IPS-15b (cell line): ENCODE data around the gene ST6GAL1.
"Not testable (repeated sequence)": the region's sequence is repeated elsewhere in the genome, so short reads cannot be mapped to it uniquely, and the experiment has no call there.

ENCODE experiments used
- H3K27me3 ChIP-seq: one replicate; pipeline ENCODE4 v1.6.1; 2013; ENCODE audit warnings: low read length; ENCODE audit not compliant: control insufficient read depth, insufficient read depth
- H3K36me3 ChIP-seq: one replicate; pipeline ENCODE4 v1.6.1; 2013; ENCODE audit warnings: low read length; ENCODE audit not compliant: control insufficient read depth, insufficient read depth
- H3K4me1 ChIP-seq: one replicate; pipeline ENCODE4 v1.6.1; 2013; ENCODE audit warnings: mild to moderate bottlenecking, low read length; ENCODE audit not compliant: control insufficient read depth, insufficient read depth
- H3K4me3 ChIP-seq: one replicate; pipeline ENCODE4 v1.5.1; 2013; ENCODE audit warnings: low read depth, low read length
- H3K9ac ChIP-seq: one replicate; pipeline ENCODE4 v1.6.1; 2013; ENCODE audit warnings: low read depth, mild to moderate bottlenecking, low read length
- H3K9me3 ChIP-seq: one replicate; pipeline ENCODE4 v1.6.1; 2013; ENCODE audit warnings: mild to moderate bottlenecking, low read length; ENCODE audit not compliant: control insufficient read depth, insufficient read depth

ST6GAL1 gene

GRCh38 chr3:186950402-186951093, 20.2 kb downstream of the ST6GAL1 start:
- Histone ChIP-seq H3K4me3 (no peak overlapping the region), H3K36me3 (peaks cover 5% of the 10 kb centered on the region), H3K4me1 (peaks cover 5% of the 10 kb centered on the region), H3K27me3 (no peaks in the 10 kb centered on the region), H3K9me3 (no peaks in the 10 kb centered on the region), H3K9ac (no peak overlapping the region)

DNA sequence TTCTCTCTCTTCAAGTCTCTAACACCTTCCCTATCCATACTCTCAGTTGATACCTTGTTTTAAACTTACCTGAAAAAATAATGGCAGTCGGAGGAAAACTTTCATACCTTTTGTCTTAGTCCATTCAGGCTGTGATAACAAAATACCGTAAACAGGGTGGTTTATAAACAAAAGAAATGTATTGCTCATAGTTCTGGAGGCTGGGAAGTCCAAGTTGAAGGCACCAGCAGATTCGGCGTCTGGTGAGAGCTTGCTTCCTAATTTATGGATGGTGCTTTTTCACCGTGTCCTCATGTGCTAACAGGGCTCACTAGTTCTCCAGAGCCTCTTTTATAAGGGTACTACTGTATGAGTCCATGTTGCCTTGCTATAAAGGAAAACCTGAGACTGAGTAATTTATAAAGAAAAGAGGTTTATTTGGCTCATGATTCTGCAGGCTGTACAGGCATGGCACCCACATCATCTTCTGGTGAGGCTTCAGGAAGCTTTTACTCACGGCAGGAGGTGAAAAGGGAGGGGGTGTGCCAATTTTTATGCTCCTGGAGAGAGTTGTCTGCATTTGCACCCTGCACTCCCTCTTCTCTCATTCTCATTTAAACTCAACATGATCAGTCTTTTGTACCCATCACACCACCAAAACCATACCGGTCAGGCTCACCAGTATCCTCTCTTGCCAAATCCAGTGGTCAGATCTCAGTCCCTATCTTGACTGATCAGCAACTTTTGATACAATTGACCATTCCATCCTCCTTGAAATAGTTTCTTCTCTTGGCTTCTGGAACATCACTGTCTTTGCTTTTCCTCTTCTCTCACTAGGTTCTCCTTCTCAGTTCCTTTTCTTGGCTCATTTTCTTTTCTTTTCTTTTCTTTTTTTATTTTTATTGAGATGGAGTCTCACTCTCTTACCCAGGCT, 21.6 kb downstream of the ST6GAL1 start:
- H3K9me3 ChIP-seq: no peaks in the 10 kb centered on the region
- H3K4me1 ChIP-seq: peaks cover 10% of the 10 kb centered on the region
- H3K27me3 ChIP-seq: no peaks in the 10 kb centered on the region
- H3K9ac ChIP-seq: no peak overlapping the region
- peaks cover 5% of the 10 kb centered on the region for H3K36me3 ChIP-seq
- no peak overlapping the region for H3K4me3 ChIP-seq

DNA sequence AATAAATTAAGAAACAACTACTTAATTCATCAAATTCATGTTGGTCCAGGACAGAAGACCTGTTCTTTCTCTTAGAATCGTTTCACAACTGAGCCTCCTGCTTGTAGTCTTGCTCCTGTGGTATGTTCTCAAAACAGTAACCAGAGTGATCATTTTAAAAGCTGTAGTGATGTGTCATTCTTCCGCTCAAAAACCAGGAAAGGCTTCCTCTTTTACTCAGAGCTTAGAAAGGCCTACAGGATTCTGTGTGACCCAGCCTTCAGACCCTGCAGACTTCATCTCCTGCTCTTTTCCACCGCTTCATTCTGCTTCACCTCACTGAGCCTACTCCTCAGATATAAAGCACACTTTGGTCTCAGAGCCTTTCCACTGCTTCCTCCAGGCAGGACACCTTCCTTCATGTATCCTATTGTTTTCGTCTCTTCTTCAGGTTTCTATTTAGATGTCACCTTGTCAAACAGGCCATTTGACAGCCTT, 22.7 kb downstream of the ST6GAL1 start:
- no peaks in the 10 kb centered on the region for H3K9me3 ChIP-seq
- no peak overlapping the region for H3K9ac ChIP-seq
- no peaks in the 10 kb centered on the region for H3K27me3 ChIP-seq
- peaks cover 5% of the 10 kb centered on the region for H3K36me3 ChIP-seq
- no peak overlapping the region for H3K4me3 ChIP-seq
- H3K4me1 ChIP-seq: peaks cover 12% of the 10 kb centered on the region

GRCh38 chr3:186953992-186954699, 23.8 kb downstream of the ST6GAL1 start:
- not testable (repeated sequence) for H3K9ac ChIP-seq, H3K27me3 ChIP-seq, H3K36me3 ChIP-seq, H3K4me3 ChIP-seq, H3K9me3 ChIP-seq
- peaks cover 12% of the 10 kb centered on the region for H3K4me1 ChIP-seq

GRCh38 chr3:186955898-186956696, 25.8 kb downstream of the ST6GAL1 start:
- Histone ChIP-seq H3K27me3 (no peaks in the 10 kb centered on the region), H3K9ac (no peak overlapping the region), H3K36me3 (peaks cover under 1% of the 10 kb centered on the region), H3K4me1 (peaks cover 7% of the 10 kb centered on the region), H3K4me3 (no peak overlapping the region), H3K9me3 (no peaks in the 10 kb centered on the region)

DNA sequence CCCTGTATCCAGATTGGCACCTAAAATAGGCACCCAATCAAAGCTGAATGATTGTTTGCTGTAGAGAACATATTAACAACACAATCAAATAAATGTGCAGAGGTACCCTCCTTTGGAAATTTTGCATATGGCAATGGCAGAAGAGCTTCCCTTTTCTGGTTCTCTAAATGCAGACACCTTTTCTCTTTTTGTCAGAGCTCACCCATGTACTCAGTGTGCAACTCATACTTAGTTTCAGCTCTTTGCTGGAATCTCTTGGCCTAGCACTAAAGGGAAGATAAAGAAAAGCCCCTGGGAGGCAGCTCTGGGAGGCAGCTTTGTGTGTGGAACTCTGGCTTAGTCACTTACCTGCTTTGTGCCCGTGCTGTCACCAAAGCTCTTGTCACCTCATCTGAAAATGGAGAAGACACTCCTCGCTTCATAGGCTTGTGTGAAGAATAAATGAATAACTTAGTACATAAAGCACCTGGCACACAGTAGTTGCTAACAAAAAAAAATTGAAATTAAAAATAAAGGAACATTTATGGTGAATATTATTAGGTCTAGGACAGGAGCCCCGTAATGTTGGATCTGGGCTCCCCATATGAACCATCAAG, 28.8 kb downstream of the ST6GAL1 start:
- Histone ChIP-seq H3K27me3 (no peaks in the 10 kb centered on the region), H3K4me3 (no peak overlapping the region), H3K36me3 (peaks cover 7% of the 10 kb centered on the region), H3K9me3 (no peaks in the 10 kb centered on the region), H3K9ac (no peak overlapping the region), H3K4me1 (peaks cover 23% of the 10 kb centered on the region)

GRCh38 chr3:186960347-186960746, 30.0 kb downstream of the ST6GAL1 start:
- peaks cover 7% of the 10 kb centered on the region for H3K36me3 ChIP-seq
- H3K4me1 ChIP-seq: peaks cover 33% of the 10 kb centered on the region
- H3K9ac ChIP-seq: no peak overlapping the region
- no peaks in the 10 kb centered on the region for H3K9me3 ChIP-seq
- H3K4me3 ChIP-seq: no peak overlapping the region
- H3K27me3 ChIP-seq: no peaks in the 10 kb centered on the region

DNA sequence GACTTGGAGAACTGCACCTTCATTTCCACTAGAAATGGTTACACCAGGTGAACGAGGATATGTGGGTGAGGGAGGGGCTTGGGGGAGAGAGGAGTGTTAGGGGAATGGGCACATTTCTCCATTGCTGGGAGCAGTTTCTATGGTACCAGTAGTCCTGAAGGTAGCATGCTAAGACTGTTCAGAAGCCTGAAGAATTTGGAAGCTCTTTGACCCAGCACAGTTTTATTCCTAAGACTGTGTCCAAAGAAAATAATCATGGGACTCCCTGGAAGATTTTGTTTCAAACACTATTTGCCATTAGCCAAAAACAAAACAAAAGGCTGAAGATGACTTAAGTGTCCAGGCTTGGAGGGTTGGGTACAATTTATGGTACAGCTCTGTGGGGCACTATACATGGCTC, 32.1 kb downstream of the ST6GAL1 start:
- Histone ChIP-seq H3K4me1 (peaks cover 28% of the 10 kb centered on the region), H3K4me3 (no peak overlapping the region), H3K9ac (no peak overlapping the region), H3K9me3 (no peaks in the 10 kb centered on the region), H3K36me3 (peaks cover 16% of the 10 kb centered on the region), H3K27me3 (no peaks in the 10 kb centered on the region)

- H3K27me3 ChIP-seq: no peaks in the 10 kb centered on the region
- no peaks in the 10 kb centered on the region for H3K9me3 ChIP-seq
- peaks cover 27% of the 10 kb centered on the region for H3K4me1 ChIP-seq
- H3K9ac ChIP-seq: no peak overlapping the region
- no peak overlapping the region for H3K4me3 ChIP-seq
- peaks cover 16% of the 10 kb centered on the region for H3K36me3 ChIP-seq
Measured at GRCh38 chr3:186963636-186964035, 33.3 kb downstream of the ST6GAL1 start.

GRCh38 chr3:186964071-186964470, 33.7 kb downstream of the ST6GAL1 start:
- peaks cover 27% of the 10 kb centered on the region for H3K4me1 ChIP-seq

DNA sequence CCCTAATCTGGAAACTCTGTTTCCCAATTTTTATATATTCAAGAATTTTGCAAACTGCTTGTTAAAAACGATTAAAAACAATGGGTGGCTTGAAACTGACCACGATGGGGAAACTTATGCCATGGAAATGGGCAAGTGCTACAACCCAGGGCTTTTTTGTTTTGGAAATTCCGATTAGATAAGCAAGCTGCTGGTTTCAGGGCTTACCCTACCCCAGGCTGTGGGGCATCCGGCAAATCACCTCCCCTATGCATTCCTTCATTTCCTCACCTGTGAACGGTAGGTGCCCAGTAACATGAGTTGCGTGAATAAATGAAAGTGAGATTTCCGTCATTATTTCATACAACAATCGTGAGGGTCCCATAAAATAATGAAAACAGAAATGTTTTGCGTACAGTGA, 34.3 kb downstream of the ST6GAL1 start:
- H3K36me3 ChIP-seq: peaks cover 16% of the 10 kb centered on the region
- H3K9ac ChIP-seq: no peak overlapping the region
- H3K27me3 ChIP-seq: no peaks in the 10 kb centered on the region
- no peak overlapping the region for H3K4me3 ChIP-seq
- peaks cover 27% of the 10 kb centered on the region for H3K4me1 ChIP-seq
- H3K9me3 ChIP-seq: no peaks in the 10 kb centered on the region

More at GRCh38 chr3:186964071-186964470, 33.7 kb downstream of the ST6GAL1 start:
- Histone ChIP-seq H3K9me3 (no peaks in the 10 kb centered on the region), H3K36me3 (peaks cover 16% of the 10 kb centered on the region), H3K9ac (no peak overlapping the region), H3K4me3 (no peak overlapping the region), H3K27me3 (no peaks in the 10 kb centered on the region)
